PC-3 (cell line): ENCODE data around the gene UFSP1. TPM values are rescaled to one million over a fixed set of nuclear protein-coding genes. Genes with fewer than 3 reads are reported as not detected.

Experiments
- ATAC-seq: fragments of 200-7000 bp; cut with Tn5 transposase; 2 replicates; pipeline ENCODE4 v1.9.1; 2020; ENCODE audit warnings: mild to moderate bottlenecking, moderate library complexity
- BruUV-seq: library from RNA; stranded (reverse); fragments of 400-500 nt; replicated peaks from 2 replicates; lab custom pipeline; 2021; lab: Mats Ljungman, UMichigan
- CTCF ChIA-PET: fragments of 300-600 bp; sonication (Branson Sonifier 250); formaldehyde crosslinking; loops from one replicate; lab custom pipeline; 2022; ENCODE audit warnings: antibody characterized with exemption; lab: Charles Lee
- POLR2A ChIA-PET: fragments of 300-600 bp; sonication (Branson Sonifier 250); formaldehyde crosslinking; loops from one replicate; lab custom pipeline; 2022; ENCODE audit warnings: antibody characterized with exemption; ENCODE audit not compliant: unreplicated experiment; lab: Charles Lee
- DNase-seq: peaks from one replicate; pipeline ENCODE4 v3.0.0-alpha.2; 2015
- H2AFZ ChIP-seq: fragments of 300-600 bp; sonication (generic); 2 replicates; pipeline ENCODE4 v1.6.0; 2016; ENCODE audit warnings: antibody characterized with exemption, low read length
- H3F3A ChIP-seq: fragments of 300-600 bp; sonication (generic); one replicate; pipeline ENCODE4 v1.6.0; 2017; ENCODE audit warnings: antibody characterized with exemption, low read length, control low read depth, mild to moderate bottlenecking; ENCODE audit not compliant: unreplicated experiment
- H3K27ac ChIP-seq: fragments of 300-600 bp; sonication (generic); 2 replicates; pipeline ENCODE4 v1.5.1; 2016; ENCODE audit warnings: mild to moderate bottlenecking, low read length
- H3K27me3 ChIP-seq: fragments of 300-600 bp; sonication (generic); 2 replicates; pipeline ENCODE4 v1.6.1; 2016; ENCODE audit warnings: low read length, mixed read lengths
- H3K36me3 ChIP-seq: fragments of 300-600 bp; sonication (generic); 2 replicates; pipeline ENCODE4 v1.6.1; 2016; ENCODE audit warnings: low read depth, mixed run types, low read length, mixed read lengths
- H3K4me1 ChIP-seq: fragments of 300-600 bp; sonication (generic); 2 replicates; pipeline ENCODE4 v1.5.1; 2016; ENCODE audit warnings: low read length; ENCODE audit not compliant: insufficient read depth
- H3K4me2 ChIP-seq: fragments of 300-600 bp; sonication (generic); 2 replicates; pipeline ENCODE4 v1.6.0; 2016; ENCODE audit warnings: low read length
- H3K4me3 ChIP-seq: fragments of 300-600 bp; sonication (generic); 2 replicates; pipeline ENCODE4 v1.5.1; 2016; ENCODE audit warnings: mild to moderate bottlenecking, low read length, mixed read lengths
- H3K79me2 ChIP-seq: fragments of 300-600 bp; sonication (generic); 2 replicates; pipeline ENCODE4 v1.6.1; 2017; ENCODE audit warnings: low read length, mixed read lengths
- H3K9ac ChIP-seq: fragments of 300-600 bp; sonication (generic); 2 replicates; pipeline ENCODE4 v1.6.0; 2016; ENCODE audit warnings: mild to moderate bottlenecking, low read length
- H3K9me2 ChIP-seq: fragments of 300-600 bp; sonication (generic); replicated peaks from 2 replicates; pipeline ENCODE4 v1.6.1; 2016; ENCODE audit warnings: mixed run types, low read length, mixed read lengths
- H3K9me3 ChIP-seq: fragments of 300-600 bp; sonication (generic); 2 replicates; pipeline ENCODE4 v1.6.1; 2016; ENCODE audit warnings: low read length, mixed read lengths
- H4K20me1 ChIP-seq: fragments of 300-600 bp; sonication (generic); 2 replicates; pipeline ENCODE4 v1.6.1; 2016; ENCODE audit warnings: low read length, mixed read lengths
- CTCF ChIP-seq: fragments of 300-600 bp; sonication (generic); conservative IDR thresholded peaks from 2 replicates; pipeline ENCODE4 v1.5.1; 2017; ENCODE audit warnings: antibody characterized with exemption, low read depth, mild to moderate bottlenecking, low read length
- EZH2 ChIP-seq: fragments of 300-600 bp; sonication (generic); IDR thresholded peaks from one replicate; pipeline ENCODE4 v1.6.1; 2017; ENCODE audit warnings: antibody characterized with exemption, mild to moderate bottlenecking, low read length; ENCODE audit not compliant: unreplicated experiment
- EZH2phosphoT487 ChIP-seq: fragments of 300-600 bp; sonication (generic); IDR thresholded peaks from 2 replicates; pipeline ENCODE4 v1.6.1; 2018; ENCODE audit warnings: mild to moderate bottlenecking, antibody characterized with exemption, low read length, borderline replicate concordance
- intact Hi-C: fragments of 100-400 bp; cut with micrococcal nuclease; formaldehyde crosslinking; loops from 2 replicates; pipeline ENCODE4 v1.9.0; 2023
- total RNA-seq: library from RNA; depleted of rRNA; stranded (reverse); fragments of >200 nt; gene quantifications from 2 replicates; pipeline ENCODE4 v1.2.3, GENCODE V29; 2014

UFSP1 gene
- total RNA-seq, 1 experiment from 2014 or later, result 10.5 TPM

- Histone ChIP-seq H3K9me2 (no peaks in the 10 kb centered on the region), H3K4me2 (no peak overlapping the region), H3F3A (no peaks in the 10 kb centered on the region), H3K36me3 (no peaks in the 10 kb centered on the region), H3K79me2 (no peaks in the 10 kb centered on the region), H3K9ac (no peak overlapping the region), H2AFZ (no peak overlapping the region), H3K9me3 (no peaks in the 10 kb centered on the region), H3K4me3 (no peak overlapping the region), H3K27ac (no peak overlapping the region), H3K4me1 (no peaks in the 10 kb centered on the region), H3K27me3 (no peaks in the 10 kb centered on the region), H4K20me1 (no peaks in the 10 kb centered on the region)
- POLR2A ChIA-PET, result no interaction called here
- BruUV-seq, result no TSS peak
- no peak for TF ChIP-seq EZH2phosphoT487
- TF ChIP-seq CTCF, result no peak
- no peak for TF ChIP-seq EZH2
- CTCF ChIA-PET, result no interaction called here
- no peak for DNase-seq
- intact Hi-C loops, result no loop called here
- no peak for ATAC-seq
Measured at GRCh38 chr7:100908512-100908911, 19.0 kb upstream of the UFSP1 start.

GRCh38 chr7:100902638-100903037 is 13.1 kb upstream of the UFSP1 start:
- intact Hi-C loops, result no loop called here
- no peaks in the 10 kb centered on the region for H3K4me1 ChIP-seq
- H3F3A ChIP-seq, result no peaks in the 10 kb centered on the region
- no peak for TF ChIP-seq EZH2
- TF ChIP-seq EZH2phosphoT487, result no peak
- no peak for TF ChIP-seq CTCF
- no peaks in the 10 kb centered on the region for H3K9me3 ChIP-seq
- DNase-seq, result no peak
- no peaks in the 10 kb centered on the region for H3K36me3 ChIP-seq
- ATAC-seq, result no peak
- BruUV-seq, result no TSS peak
- no peaks in the 10 kb centered on the region for H3K27me3 ChIP-seq
- no peak overlapping the region for H3K27ac ChIP-seq
- H2AFZ ChIP-seq, result no peak overlapping the region
- H3K9ac ChIP-seq, result no peak overlapping the region
- ChIA-PET POLR2A (no interaction called here), CTCF (no interaction called here)
- no peaks in the 10 kb centered on the region for H3K9me2 ChIP-seq
- no peaks in the 10 kb centered on the region for H4K20me1 ChIP-seq
- no peak overlapping the region for H3K4me2 ChIP-seq
- no peaks in the 10 kb centered on the region for H3K79me2 ChIP-seq
- no peak overlapping the region for H3K4me3 ChIP-seq

GRCh38 chr7:100901921-100902332 is 12.4 kb upstream of the UFSP1 start:
- intact Hi-C loops, result no loop called here
- no peaks in the 10 kb centered on the region for H3F3A ChIP-seq
- no peaks in the 10 kb centered on the region for H3K79me2 ChIP-seq
- H3K36me3 ChIP-seq, result no peaks in the 10 kb centered on the region
- no peaks in the 10 kb centered on the region for H3K9me2 ChIP-seq
- DNase-seq (no peak), ATAC-seq (no peak)
- TF ChIP-seq CTCF (no peak), EZH2 (no peak), EZH2phosphoT487 (no peak)
- H3K4me1 ChIP-seq, result no peaks in the 10 kb centered on the region
- H3K27me3 ChIP-seq, result no peaks in the 10 kb centered on the region
- H3K4me3 ChIP-seq, result no peak overlapping the region
- no TSS peak for BruUV-seq
- ChIA-PET CTCF (no interaction called here), POLR2A (no interaction called here)
- H2AFZ ChIP-seq, result no peak overlapping the region
- H3K4me2 ChIP-seq, result no peak overlapping the region
- H4K20me1 ChIP-seq, result no peaks in the 10 kb centered on the region
- H3K27ac ChIP-seq, result no peak overlapping the region
- no peaks in the 10 kb centered on the region for H3K9me3 ChIP-seq
- H3K9ac ChIP-seq, result no peak overlapping the region
